ENCODE results near the gene KCNH8.

KCNH8 gene

GRCh38 chr3:19248143-19248542 is 99.8 kb downstream of the KCNH8 start:
- Histone ChIP-seq H3K9ac (ENCODE audit: insufficient read length) (no peak overlapping the region), H3K4me3 (no peak overlapping the region), H3K27ac (no peak overlapping the region)

DNA sequence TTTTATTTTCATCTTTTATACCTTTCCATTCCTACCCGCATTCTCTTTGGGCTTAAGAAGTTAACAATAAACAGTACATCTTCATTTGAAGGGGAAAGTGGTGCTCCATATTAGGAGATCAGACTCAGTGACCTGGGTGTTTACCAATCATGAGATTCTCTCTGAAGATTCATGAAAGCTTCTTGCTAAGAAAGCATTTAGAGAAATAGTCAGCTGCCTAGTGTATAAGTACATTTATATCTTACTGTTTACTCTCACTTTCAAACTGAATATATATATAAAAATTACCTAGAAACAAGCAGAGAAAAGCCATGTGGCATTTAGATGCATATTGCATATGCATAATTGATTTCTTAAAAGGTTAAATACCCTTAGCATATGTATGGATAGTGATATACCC is 100.5 kb downstream of the KCNH8 start:
- no peak overlapping the region for H3K4me3 ChIP-seq
- no peak overlapping the region for H3K9ac ChIP-seq (ENCODE audit: insufficient read length)
- no peak for DNase-seq (ENCODE audit: low read depth, low spot score)
- H3K36me3 ChIP-seq (ENCODE audit: insufficient read depth, low read length), result no peaks in the 10 kb centered on the region
- TF ChIP-seq FOXP2 (optimal IDR thresholded peaks at IDR 0.05; ENCODE audit: control extremely low read depth, extremely low read length, insufficient read depth) (no peak), EZH2 (IDR thresholded peaks at IDR 0.05) (no peak), POLR2AphosphoS5 (IDR thresholded peaks at IDR 0.05; ENCODE audit: borderline replicate concordance, low read depth, low read length) (no peak)
- no peaks in the 10 kb centered on the region for H3K9me3 ChIP-seq (ENCODE audit: low read depth, low read length)
- no peak overlapping the region for H3K27ac ChIP-seq

More at GRCh38 chr3:19248143-19248542, 99.8 kb downstream of the KCNH8 start:
- H3K36me3 ChIP-seq (ENCODE audit: insufficient read depth, low read length), result no peaks in the 10 kb centered on the region
- no peak for TF ChIP-seq EZH2 (IDR thresholded peaks at IDR 0.05)
- TF ChIP-seq POLR2AphosphoS5 (IDR thresholded peaks at IDR 0.05; ENCODE audit: borderline replicate concordance, low read depth, low read length), result no peak
- no peak for TF ChIP-seq FOXP2 (optimal IDR thresholded peaks at IDR 0.05; ENCODE audit: control extremely low read depth, extremely low read length, insufficient read depth)
- DNase-seq (ENCODE audit: low read depth, low spot score), result no peak
- H3K9me3 ChIP-seq (ENCODE audit: low read depth, low read length), result no peaks in the 10 kb centered on the region

- H3K36me3 ChIP-seq (ENCODE audit: insufficient read depth, low read length), result no peaks in the 10 kb centered on the region
- no peak for TF ChIP-seq EZH2 (IDR thresholded peaks at IDR 0.05)
- TF ChIP-seq POLR2AphosphoS5 (IDR thresholded peaks at IDR 0.05; ENCODE audit: borderline replicate concordance, low read depth, low read length), result no peak
- TF ChIP-seq FOXP2 (optimal IDR thresholded peaks at IDR 0.05; ENCODE audit: control extremely low read depth, extremely low read length, insufficient read depth), result no peak
- no peak for DNase-seq (ENCODE audit: low read depth, low spot score)
- H3K4me3 ChIP-seq, result no peak overlapping the region
- H3K9ac ChIP-seq (ENCODE audit: insufficient read length), result no peak overlapping the region
- no peak overlapping the region for H3K27ac ChIP-seq
- no peaks in the 10 kb centered on the region for H3K9me3 ChIP-seq (ENCODE audit: low read depth, low read length)
Measured at GRCh38 chr3:19250959-19251610, 102.8 kb downstream of the KCNH8 start.

GRCh38 chr3:19254189-19254588 is 105.9 kb downstream of the KCNH8 start:
- Histone ChIP-seq H3K36me3 (ENCODE audit: insufficient read depth, low read length) (no peaks in the 10 kb centered on the region), H3K4me3 (no peak overlapping the region), H3K9me3 (ENCODE audit: low read depth, low read length) (no peaks in the 10 kb centered on the region), H3K27ac (no peak overlapping the region), H3K9ac (ENCODE audit: insufficient read length) (no peak overlapping the region)
- no peak for DNase-seq (ENCODE audit: low read depth, low spot score)
- no peak for TF ChIP-seq FOXP2 (optimal IDR thresholded peaks at IDR 0.05; ENCODE audit: control extremely low read depth, extremely low read length, insufficient read depth)
- TF ChIP-seq POLR2AphosphoS5 (IDR thresholded peaks at IDR 0.05; ENCODE audit: borderline replicate concordance, low read depth, low read length), result no peak
- no peak for TF ChIP-seq EZH2 (IDR thresholded peaks at IDR 0.05)

- Histone ChIP-seq H3K27ac (no peak overlapping the region), H3K4me3 (no peak overlapping the region), H3K36me3 (ENCODE audit: insufficient read depth, low read length) (no peaks in the 10 kb centered on the region), H3K9ac (ENCODE audit: insufficient read length) (no peak overlapping the region), H3K9me3 (ENCODE audit: low read depth, low read length) (no peaks in the 10 kb centered on the region)
- TF ChIP-seq POLR2AphosphoS5 (IDR thresholded peaks at IDR 0.05; ENCODE audit: borderline replicate concordance, low read depth, low read length) (no peak), EZH2 (IDR thresholded peaks at IDR 0.05) (no peak)
- no peak for DNase-seq (ENCODE audit: low read depth, low spot score)
Measured at GRCh38 chr3:19254784-19255338, 106.6 kb downstream of the KCNH8 start.

GRCh38 chr3:19256313-19256712 is 108.0 kb downstream of the KCNH8 start:
- H3K9me3 ChIP-seq (ENCODE audit: low read depth, low read length), result no peaks in the 10 kb centered on the region

DNA sequence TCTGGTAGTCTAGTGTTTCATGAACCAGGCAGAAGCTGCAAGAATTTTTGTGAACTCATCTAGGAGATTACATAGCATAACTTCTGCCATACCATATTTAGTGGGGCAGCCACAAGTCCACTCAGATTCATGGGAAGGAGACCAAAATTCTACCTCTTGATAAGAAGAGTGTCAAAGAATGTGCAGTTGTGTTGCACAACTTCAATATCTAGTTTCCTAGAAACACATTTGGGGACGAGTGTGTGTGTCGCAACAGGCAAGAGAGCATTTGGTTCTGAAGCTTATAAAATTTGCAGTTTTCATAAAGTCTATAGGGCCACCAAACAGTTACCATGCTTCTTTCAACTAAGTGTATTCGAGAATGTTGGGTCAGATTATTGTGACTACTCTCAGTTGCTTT is 115.3 kb downstream of the KCNH8 start:
- Histone ChIP-seq H3K4me3 (no peak overlapping the region), H3K36me3 (ENCODE audit: insufficient read depth, low read length) (no peaks in the 10 kb centered on the region), H3K9ac (ENCODE audit: insufficient read length) (no peak overlapping the region), H3K27ac (no peak overlapping the region), H3K9me3 (ENCODE audit: low read depth, low read length) (no peaks in the 10 kb centered on the region)
- TF ChIP-seq FOXP2 (optimal IDR thresholded peaks at IDR 0.05; ENCODE audit: control extremely low read depth, extremely low read length, insufficient read depth) (no peak), EZH2 (IDR thresholded peaks at IDR 0.05) (no peak), POLR2AphosphoS5 (IDR thresholded peaks at IDR 0.05; ENCODE audit: borderline replicate concordance, low read depth, low read length) (no peak)
- no peak for DNase-seq (ENCODE audit: low read depth, low spot score)

More at GRCh38 chr3:19256313-19256712, 108.0 kb downstream of the KCNH8 start:
- no peak overlapping the region for H3K27ac ChIP-seq
- TF ChIP-seq EZH2 (IDR thresholded peaks at IDR 0.05) (no peak), POLR2AphosphoS5 (IDR thresholded peaks at IDR 0.05; ENCODE audit: borderline replicate concordance, low read depth, low read length) (no peak), FOXP2 (optimal IDR thresholded peaks at IDR 0.05; ENCODE audit: control extremely low read depth, extremely low read length, insufficient read depth) (no peak)
- no peaks in the 10 kb centered on the region for H3K36me3 ChIP-seq (ENCODE audit: insufficient read depth, low read length)
- no peak for DNase-seq (ENCODE audit: low read depth, low spot score)
- no peak overlapping the region for H3K4me3 ChIP-seq
- H3K9ac ChIP-seq (ENCODE audit: insufficient read length), result no peak overlapping the region

GRCh38 chr3:19264424-19264823 is 116.1 kb downstream of the KCNH8 start:
- TF ChIP-seq EZH2 (IDR thresholded peaks at IDR 0.05), result no peak
- no peak overlapping the region for H3K27ac ChIP-seq

GRCh38 chr3:19267040-19267439 is 118.7 kb downstream of the KCNH8 start:
- DNase-seq (ENCODE audit: low read depth, low spot score), result no peak
- H3K27ac ChIP-seq, result no peak overlapping the region
- TF ChIP-seq EZH2 (IDR thresholded peaks at IDR 0.05) (no peak), POLR2AphosphoS5 (IDR thresholded peaks at IDR 0.05; ENCODE audit: borderline replicate concordance, low read depth, low read length) (no peak), FOXP2 (optimal IDR thresholded peaks at IDR 0.05; ENCODE audit: control extremely low read depth, extremely low read length, insufficient read depth) (no peak)
- no peak overlapping the region for H3K4me3 ChIP-seq
- H3K36me3 ChIP-seq (ENCODE audit: insufficient read depth, low read length), result no peaks in the 10 kb centered on the region
- no peaks in the 10 kb centered on the region for H3K9me3 ChIP-seq (ENCODE audit: low read depth, low read length)
- no peak overlapping the region for H3K9ac ChIP-seq (ENCODE audit: insufficient read length)

More at GRCh38 chr3:19264424-19264823, 116.1 kb downstream of the KCNH8 start:
- Histone ChIP-seq H3K9me3 (ENCODE audit: low read depth, low read length) (no peaks in the 10 kb centered on the region), H3K4me3 (no peak overlapping the region), H3K9ac (ENCODE audit: insufficient read length) (no peak overlapping the region), H3K36me3 (ENCODE audit: insufficient read depth, low read length) (no peaks in the 10 kb centered on the region)
- no peak for DNase-seq (ENCODE audit: low read depth, low spot score)
